HG02885 (cell line): ENCODE data around the gene EXOSC3.
A peak's percentile ranks its signal among the peaks of the same experiment; 100 is the strongest.
"Not testable (repeated sequence)": the region's sequence is repeated elsewhere in the genome, so short reads cannot be mapped to it uniquely, and the experiment has no call there.

Experiments
- ATAC-seq: cut with Tn5 transposase; IDR thresholded peaks from one replicate; pipeline ENCODE4 v1.9.1; 2021; ENCODE audit warnings: mild to moderate bottlenecking; ENCODE audit not compliant: unreplicated experiment, poor library complexity

The EXOSC3 gene

DNA sequence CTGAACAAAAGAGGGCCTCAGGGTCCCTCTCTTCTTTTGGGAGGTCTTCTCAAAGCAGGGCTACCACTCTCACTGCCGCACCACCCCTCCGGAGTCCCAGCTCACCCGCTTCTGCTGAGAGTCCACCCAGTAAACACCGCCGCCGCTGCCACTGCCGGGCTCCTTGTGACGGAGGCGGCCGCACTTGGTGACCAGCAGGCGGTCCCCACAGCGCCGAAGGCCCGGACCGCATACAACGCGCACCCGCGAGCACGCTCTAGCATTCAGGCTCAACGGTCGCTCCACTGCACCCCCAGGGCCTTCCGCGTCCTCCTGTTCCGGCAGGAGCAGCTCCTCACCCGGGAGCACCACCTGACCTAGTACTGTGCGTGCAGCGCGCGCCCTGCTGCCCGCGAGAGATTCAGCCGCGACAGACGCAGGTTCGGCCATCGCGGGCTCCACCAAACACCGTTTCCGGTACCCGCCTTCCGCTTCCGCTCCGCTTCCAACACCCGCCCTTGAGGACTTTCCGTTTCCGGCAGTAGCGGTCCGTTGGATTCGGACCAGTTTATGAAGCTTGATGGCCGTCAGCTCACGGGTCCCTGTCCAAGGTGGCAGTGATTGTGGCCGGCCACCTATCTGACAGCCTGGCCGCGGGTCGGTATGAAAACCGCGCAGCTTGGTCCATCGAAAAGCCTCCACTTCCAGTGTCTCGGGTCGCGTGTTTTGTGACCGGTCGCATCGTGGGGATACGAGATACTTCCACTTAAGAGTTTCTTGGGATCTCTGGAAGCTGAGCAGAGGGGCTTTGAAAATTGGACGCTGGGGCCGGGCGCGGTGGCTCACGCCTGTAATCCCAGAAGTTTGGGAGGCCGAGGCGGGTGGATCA, at the start of gene EXOSC3:
Gene EXOSC3, minus strand, starts transcription at position 449 of the 868 bp plus-strand sequence. Its CDS starts 20 bp downstream, at position 429.
- ATAC-seq: peak; percentile 95

- no peak for ATAC-seq
Observed at GRCh38 chr9:37827483-37828165, 42.8 kb upstream of the EXOSC3 start.

DNA sequence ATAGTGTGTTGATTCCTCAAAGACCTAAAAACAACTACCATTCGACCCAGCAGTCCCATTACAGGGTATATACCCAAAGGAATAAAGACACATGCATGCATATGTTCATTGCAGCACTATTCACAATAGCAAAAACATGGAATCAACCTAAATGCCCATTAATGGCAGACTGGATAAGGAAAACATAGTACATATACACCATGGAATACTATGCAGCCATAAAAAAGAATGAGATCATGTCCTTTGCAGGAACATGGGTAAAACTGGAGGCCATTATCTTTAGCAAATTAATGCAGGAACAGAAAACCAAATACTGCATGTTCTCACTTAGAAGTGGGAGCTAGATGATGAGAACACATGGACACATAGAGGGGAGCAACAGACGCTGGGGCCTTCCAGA, 40.3 kb upstream of the EXOSC3 start:
- ATAC-seq: not testable (repeated sequence)

- ATAC-seq: no peak
Observed at GRCh38 chr9:37820142-37820541, 35.3 kb upstream of the EXOSC3 start.

DNA sequence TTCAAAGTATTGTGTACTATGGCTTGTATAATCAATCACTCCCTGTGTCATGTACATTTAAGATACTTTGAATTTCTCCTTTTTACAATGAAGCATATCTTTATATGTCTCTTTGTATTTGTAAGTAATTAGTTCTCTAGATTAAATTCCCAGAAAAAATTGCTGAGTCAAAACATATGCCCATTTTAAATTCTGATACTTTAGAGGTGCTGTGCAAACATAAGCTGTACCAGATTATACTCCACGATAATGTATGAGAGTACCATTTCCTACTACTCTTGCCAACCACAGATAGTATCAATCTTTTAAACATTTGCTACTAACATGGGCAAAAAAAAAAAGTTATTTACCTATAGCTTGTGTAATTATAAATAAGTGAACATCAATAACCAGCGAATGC, 34.0 kb upstream of the EXOSC3 start:
- ATAC-seq: no peak

GRCh38 chr9:37812773-37813379, 28.0 kb upstream of the EXOSC3 start:
- ATAC-seq: no peak

GRCh38 chr9:37811906-37812476, 27.1 kb upstream of the EXOSC3 start:
- no peak for ATAC-seq

GRCh38 chr9:37809676-37810075, 24.8 kb upstream of the EXOSC3 start:
- ATAC-seq: not testable (repeated sequence)

DNA sequence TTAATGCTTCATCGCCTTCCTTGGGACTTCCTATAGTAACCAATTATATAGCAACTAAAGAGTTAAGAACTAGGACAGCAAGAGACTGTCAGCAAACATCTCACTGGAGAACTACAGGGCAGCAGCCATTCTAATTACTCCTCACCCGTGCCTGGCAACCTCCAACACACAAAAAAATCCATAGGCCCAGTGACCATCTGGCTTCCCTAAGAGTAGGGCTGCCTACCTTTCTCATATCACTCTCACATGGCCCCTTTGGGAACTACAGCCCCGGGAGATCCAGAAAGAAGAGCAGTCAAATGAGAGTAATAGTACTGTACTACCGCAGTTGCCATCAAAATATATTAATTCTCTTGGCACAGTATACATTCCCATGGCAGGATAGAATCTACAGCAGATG, 21.4 kb upstream of the EXOSC3 start:
- no peak for ATAC-seq

DNA sequence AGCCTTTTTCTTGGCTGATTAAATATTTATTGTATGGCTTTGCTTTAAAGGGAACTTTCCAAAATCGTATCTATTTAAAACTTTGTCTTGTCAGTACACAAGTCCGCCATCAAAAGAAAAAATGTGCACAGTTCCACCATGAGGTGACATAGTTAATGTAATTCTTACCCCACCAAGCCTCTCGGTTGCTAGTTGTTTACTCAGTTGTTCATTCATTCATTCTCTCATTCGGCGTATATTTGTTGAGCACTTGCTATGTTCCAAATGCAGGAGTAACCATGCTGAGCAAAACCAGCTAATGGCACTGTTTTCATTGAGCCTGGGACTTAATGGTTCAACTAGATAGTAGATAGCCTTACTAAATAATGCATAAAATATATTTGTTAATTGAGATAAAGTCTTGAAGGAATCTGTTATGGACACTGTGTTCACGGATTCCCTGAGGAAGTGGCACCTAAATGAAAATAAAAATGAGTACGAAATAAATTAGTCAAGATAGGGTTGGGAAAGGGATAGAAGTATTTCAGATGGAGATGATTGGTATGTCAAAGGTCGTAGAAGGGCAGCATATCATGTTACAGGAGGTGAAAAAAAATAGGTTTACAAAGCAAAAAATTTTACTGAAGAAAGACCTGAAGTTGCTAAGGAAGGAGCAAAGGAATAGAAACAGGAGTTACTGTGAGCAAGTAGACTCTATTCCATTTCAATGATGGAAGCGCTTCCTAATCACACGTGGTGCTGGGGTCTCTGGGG, 17.3 kb upstream of the EXOSC3 start:
- no peak for ATAC-seq

GRCh38 chr9:37801287-37801850, 16.5 kb upstream of the EXOSC3 start:
- peak; percentile 46 for ATAC-seq

- peak; percentile 80 for ATAC-seq
Observed at GRCh38 chr9:37800631-37801286, 15.9 kb upstream of the EXOSC3 start, which contains the start of gene DCAF10. Gene DCAF10 (plus strand): TSS chr9:37800797. CDS start chr9:37800867, 70 bp downstream.

DNA sequence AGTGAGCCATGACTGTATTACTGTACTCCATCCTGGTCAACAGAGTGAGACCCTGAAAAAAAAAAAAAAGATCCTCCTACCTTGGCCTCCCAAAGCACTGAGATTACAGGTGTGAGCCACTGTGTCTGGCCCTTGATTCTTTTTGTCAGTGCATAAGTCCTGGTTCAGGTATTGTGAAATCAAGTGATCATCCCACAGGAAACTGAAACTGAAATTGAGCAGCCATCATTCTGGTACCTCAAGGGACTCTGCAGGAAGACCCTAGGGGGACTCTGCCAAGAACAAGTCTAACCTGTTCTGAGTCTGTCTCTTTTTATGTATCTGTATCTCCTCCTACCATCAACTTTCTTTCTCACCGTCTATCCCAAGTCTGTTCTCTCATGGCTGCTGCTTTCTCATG, 13.8 kb upstream of the EXOSC3 start:
- no peak for ATAC-seq

- no peak for ATAC-seq
Observed at GRCh38 chr9:37796232-37796631, 11.4 kb upstream of the EXOSC3 start.

GRCh38 chr9:37792122-37792521, 7.3 kb upstream of the EXOSC3 start:
- ATAC-seq: no peak

GRCh38 chr9:37790096-37790495, 5.2 kb upstream of the EXOSC3 start:
- no peak for ATAC-seq

DNA sequence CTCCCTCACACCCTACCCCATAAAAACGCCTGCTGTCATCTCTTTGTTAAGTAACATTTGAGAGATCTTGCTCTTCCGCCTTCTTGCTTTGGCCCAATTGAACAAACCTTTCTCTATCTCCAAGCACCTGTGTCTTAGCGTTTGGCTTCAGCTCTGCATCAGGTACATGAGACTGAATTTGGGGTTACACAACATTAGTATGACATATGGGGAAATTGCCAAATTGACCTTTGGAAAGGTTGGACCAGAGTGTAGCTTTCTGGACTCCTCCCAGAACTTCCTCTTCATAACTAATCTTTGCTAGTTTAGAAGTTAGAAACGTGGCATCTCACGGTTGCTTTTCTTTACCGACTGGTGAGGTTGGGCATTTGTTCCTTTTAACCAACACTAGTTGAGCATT, 3.5 kb upstream of the EXOSC3 start:
- no peak for ATAC-seq

DNA sequence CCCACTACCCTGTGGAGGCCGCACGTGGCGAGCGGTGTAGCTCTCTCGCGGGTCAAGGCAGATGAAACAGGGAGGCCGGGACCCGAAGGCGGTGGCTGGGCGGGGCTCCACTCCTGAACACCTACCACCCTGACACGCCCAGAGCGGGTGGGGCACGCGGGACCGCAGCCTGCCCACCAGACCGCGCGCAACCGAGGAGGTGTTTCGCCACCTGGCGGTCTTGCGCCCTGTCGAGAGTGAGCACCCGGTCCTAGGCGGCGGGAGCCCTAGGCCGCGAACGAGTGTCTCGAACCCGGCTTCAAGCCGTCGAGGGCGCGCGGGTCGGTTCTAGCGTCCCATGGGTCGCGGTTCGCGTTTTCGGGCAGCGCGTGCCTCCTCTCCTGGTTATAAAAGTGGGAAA, 2.2 kb upstream of the EXOSC3 start:
- ATAC-seq: no peak

GRCh38 chr9:37784291-37784615, 611 bp downstream of the EXOSC3 start:
- ATAC-seq: no peak
